Stimulated activated CD4-positive, alpha-beta T cell treated with anti-CD3 and anti-CD28 coated beads, Interleukin-1b, Interleukin-23, amount 100 ng/mL, for 24 hours (primary cell): Measurements from ENCODE around the gene SH2B3.

ENCODE experiments used
- DNase-seq, 4 experiments: peaks; one replicate each; pipeline ENCODE4 v3.0.0-alpha.2; 2020; ENCODE audit warnings: low read depth in 4 of 4, low spot score in 1 of 4

SH2B3 gene

GRCh38 chr12:111427417-111428074, 21.8 kb downstream of the SH2B3 start:
- no peak for DNase-seq

DNA sequence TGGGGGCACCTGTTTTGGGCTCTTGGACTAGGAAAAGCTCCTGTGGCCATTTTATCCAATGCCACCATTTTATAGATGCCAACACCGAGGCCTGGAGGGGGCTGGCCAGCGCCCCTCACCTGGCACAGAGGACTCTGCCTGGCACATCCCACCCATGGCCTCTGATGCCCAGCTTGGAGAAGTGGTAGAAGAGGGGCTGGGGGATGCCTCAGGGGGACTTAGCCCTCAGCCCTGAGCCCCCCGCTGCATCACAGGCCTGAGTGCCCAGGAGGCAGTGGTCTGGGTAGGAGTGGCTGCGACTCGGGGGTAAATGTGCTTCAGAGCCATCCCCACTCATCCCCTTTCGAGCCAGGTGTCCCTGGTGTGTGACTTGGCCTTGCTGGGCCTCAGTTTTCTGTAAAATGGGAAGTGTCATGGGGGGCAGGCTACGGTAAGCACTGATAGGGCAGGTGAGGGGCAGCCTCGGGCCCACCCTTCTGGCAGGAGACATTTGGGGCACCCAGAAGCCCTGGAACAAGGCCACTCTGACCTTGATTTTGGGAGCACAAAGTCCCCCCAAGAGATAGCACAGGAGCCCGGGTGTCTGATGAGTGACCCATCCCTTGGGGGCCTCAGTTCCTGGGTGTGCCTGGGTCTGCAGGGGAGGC, 22.5 kb downstream of the SH2B3 start:
- DNase-seq = no peak

GRCh38 chr12:111428728-111429175, 23.0 kb downstream of the SH2B3 start:
- DNase-seq = no peak

DNA sequence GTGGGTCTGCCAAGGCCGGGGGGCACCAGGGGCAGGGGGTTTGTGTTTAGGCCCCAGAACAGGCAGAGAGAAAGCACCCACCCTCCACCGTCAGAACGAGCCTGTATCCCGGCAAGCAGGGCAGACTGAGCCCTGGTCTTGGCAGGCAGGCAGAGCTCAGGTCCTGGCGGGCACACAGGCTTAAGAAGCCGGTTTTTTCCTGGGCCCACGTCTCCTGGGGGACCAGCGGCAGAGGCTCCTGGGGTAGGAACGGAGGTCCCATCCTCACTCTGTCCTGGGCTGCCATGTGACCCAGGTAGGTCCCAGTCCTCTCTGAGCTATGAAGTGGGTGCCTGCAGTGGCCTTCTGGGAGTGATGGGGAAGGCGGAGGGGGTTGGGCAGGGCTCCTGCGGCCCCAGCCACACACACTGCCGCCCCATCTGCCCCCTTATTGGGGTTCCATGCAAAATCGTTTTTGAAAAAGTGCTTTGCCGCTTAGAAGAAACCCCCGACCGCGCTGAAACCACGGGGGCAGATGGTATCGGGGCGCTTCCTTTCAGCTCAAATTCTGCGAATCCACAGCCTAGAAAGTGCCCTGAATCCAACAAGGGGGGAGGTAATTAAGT, 24.2 kb downstream of the SH2B3 start:
- DNase-seq = no peak

DNA sequence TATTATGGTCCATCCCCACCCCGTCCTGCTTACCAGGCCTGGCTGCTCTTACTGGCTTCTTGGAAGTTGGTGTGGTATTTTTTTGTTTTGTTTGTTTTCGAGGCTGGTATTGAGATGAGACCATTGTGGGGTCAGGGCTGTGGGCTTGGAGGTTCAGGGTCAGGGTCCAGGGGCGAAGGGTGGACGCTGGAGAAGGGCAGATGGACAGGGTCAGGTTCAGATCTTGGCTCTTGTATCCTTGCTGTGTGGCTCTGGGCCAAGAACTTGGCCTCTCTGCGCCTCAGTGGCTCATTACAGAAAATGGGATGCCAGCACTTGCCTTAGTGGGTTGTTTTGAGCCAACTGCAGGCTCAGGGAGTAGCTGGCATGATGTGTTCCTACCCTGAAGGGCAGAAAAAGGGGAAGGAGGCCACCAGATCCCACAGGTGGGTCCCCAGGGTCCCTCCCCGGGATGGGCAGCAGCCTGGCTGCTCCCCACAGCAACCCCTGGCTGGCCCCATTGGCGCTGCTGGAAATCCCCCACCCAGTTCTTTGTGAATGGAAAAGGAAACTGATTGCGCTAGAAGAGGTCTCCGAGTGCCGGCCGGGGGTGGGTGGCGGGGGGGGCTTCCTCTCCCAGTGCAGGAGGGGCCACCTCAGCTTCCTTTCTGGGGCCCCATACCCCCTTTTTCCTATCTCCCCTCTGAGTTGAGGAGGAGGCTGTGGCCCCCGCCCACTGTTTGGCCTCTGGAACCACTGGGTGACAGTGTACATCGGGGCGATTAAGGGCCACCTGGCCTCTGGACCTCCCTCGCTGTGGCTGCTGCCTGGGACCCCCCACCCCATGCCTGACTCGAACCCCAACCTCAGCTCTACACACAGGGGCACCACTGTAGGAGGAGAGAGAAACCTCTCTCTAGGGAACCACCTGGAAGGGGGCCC, 25.0 kb downstream of the SH2B3 start:
- DNase-seq = peak in 1 of 4 experiments; percentile 50

DNA sequence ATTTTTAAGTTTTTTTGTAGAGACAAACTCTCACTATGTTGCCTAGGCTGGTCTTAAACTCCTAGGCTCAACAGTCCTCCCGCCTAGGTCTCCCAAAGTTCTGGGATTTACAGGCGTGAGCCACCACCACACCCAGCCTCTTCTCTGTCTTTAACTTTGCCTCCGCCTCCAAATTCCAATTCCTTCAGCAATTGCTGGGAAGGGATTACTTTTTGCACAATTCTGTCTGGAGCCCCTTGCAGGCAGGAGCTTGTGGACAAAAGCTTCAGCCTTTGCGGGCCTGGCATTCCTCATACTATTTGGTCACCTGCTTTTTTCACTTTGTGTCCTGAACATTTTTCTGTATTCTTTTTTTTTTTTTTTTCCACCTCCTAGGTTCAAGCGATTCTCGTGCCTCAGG, 26.0 kb downstream of the SH2B3 start:
- no peak for DNase-seq

- no peak for DNase-seq
These were observed 28.3 kb downstream of the SH2B3 start for GRCh38 chr12:111434049-111434448.

DNA sequence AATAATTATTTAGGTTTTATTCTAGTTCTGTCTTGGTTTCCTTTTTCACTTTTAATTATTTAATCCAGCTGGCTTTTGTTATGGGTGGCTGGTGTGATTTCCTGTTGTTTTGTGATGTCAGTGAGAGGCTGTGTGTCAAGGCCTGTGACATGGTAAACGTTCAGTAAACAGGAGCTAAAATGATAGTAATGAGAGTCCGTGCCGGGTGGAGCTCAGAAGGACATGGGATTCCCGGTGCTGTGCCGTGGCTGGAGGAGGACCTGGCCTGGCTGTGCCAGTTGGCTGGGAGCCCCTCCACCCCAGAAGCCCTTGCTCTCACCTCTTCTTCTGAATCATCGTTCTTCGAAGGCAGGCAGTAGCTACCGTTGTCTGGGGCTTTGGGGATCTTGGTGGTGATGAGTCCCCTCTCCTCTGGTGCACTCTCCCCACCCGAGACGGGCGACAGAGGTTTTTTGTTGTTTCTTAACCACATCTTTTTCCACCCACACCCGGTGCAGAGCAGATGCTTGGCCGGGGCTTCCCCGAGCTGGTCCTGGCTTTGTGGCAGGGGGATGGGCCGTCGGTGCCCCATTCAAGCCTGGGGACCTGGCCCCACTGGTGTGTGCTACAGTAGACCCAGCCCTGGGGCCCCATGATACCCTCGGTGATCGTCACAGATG, 29.1 kb downstream of the SH2B3 start:
- peak; percentile 43 to 79 (median 66) for DNase-seq

DNA sequence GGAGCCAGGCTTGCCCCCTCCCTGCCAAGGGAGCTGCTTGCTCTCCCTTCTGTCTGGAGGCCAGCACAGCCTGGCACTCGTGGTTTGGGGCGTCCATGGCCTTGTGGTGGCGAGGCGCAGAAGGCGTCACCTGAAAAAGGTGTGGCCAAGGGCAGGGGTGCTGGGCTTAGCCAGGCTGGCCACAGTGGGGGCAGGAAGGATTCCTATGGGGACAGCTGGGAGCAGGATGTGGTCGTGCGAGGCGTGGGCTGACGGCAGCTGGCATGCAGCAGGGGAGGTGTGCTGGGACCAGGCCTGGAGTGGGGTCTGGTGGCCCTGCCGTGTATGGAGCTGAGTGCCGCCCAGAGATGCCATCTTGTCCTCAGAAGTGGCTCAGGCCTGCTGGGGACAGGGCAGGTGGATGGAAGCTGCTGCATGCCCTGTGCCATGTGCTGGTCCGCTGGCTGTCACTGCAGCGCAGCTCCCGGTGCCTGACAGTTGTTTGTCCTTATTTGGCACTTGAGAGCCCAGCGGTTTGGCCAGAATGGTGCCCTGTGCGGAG, 30.0 kb downstream of the SH2B3 start:
- DNase-seq = no peak

GRCh38 chr12:111436266-111436665, 30.5 kb downstream of the SH2B3 start:
- no peak for DNase-seq

DNA sequence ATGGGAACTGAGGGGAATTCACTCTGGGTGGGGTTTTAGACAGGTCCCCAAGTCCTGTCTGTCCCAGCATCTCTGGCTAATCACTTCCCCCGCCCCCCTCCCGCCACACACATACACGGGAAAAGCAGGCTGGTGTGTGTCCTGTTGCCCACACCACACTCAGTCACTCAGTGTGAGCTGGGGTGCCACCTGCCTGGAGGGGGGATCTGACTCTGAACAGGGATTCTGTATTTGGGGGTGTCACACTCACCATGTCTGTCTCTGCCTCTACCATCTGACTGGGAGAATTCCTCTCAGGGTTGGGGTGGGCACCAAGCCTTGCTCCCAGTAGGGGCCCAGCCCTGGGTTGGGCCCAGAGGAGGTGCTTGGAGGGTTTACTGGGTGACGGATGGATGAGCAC, 31.1 kb downstream of the SH2B3 start:
- no peak for DNase-seq

GRCh38 chr12:111437816-111438454, 32.2 kb downstream of the SH2B3 start:
- no peak for DNase-seq

- no peak for DNase-seq
These were observed 32.8 kb downstream of the SH2B3 start for GRCh38 chr12:111438481-111438880.

GRCh38 chr12:111439657-111440151, 34.0 kb downstream of the SH2B3 start:
- DNase-seq = no peak

- no peak for DNase-seq
These were observed 34.4 kb downstream of the SH2B3 start for GRCh38 chr12:111440152-111440551.

- DNase-seq = no peak
These were observed 34.9 kb downstream of the SH2B3 start for GRCh38 chr12:111440631-111441030.

- no peak for DNase-seq
These were observed 35.6 kb downstream of the SH2B3 start for GRCh38 chr12:111441107-111441928.

- no peak for DNase-seq
These were observed 36.8 kb downstream of the SH2B3 start for GRCh38 chr12:111442301-111443045.
